HepG2 (cell line): ENCODE measurements around the gene RXYLT1. TPM values are rescaled to one million over a fixed set of nuclear protein-coding genes. Genes with fewer than 3 reads are reported as not detected.

Experiments
- ATRX ChIP-seq: sonication (generic); formaldehyde crosslinking; IDR thresholded peaks from 2 replicates; pipeline ENCODE4 v1.4.0; 2020; ENCODE audit warnings: missing genetic modification reagents, borderline replicate concordance
- FOXO1 ChIP-seq: sonication (generic); formaldehyde crosslinking; IDR thresholded peaks from 2 replicates; pipeline ENCODE4 v1.4.0; 2020; ENCODE audit warnings: missing genetic modification reagents
- IKZF4 ChIP-seq: sonication (generic); formaldehyde crosslinking; IDR thresholded peaks from 2 replicates; pipeline ENCODE4 v1.5.1; 2020; ENCODE audit warnings: borderline replicate concordance, mild to moderate bottlenecking, low read depth, missing genetic modification reagents; ENCODE audit errors: not compliant biosample characterization
- IRF2 ChIP-seq: IDR thresholded peaks from 2 replicates; pipeline ENCODE4 v1.6.1; 2018; ENCODE audit warnings: missing genetic modification reagents, missing compliant biosample characterization
- KAT8 ChIP-seq: IDR thresholded peaks from 2 replicates; pipeline ENCODE4 v1.6.1; 2016; ENCODE audit warnings: missing genetic modification reagents, missing compliant biosample characterization
- KDM5A ChIP-seq: fragments of 200-600 bp; sonication (generic); IDR thresholded peaks from 2 replicates; pipeline ENCODE4 v1.7.0; 2018; ENCODE audit warnings: antibody characterized with exemption, mild to moderate bottlenecking, low read length, borderline replicate concordance
- KLF15 ChIP-seq: sonication (generic); formaldehyde crosslinking; IDR thresholded peaks from 2 replicates; pipeline ENCODE4 v1.8.1; 2023; ENCODE audit warnings: borderline replicate concordance, mild to moderate bottlenecking, inconsistent platforms, missing genetic modification reagents, mixed read lengths
- MXD3 ChIP-seq: IDR thresholded peaks from 2 replicates; pipeline ENCODE4 v1.6.1; 2016; ENCODE audit warnings: mild to moderate bottlenecking, missing biosample characterization, missing genetic modification reagents
- PAX8 ChIP-seq: sonication (generic); formaldehyde crosslinking; IDR thresholded peaks from 2 replicates; pipeline ENCODE4 v1.8.0; 2022; ENCODE audit warnings: mild to moderate bottlenecking, missing genetic modification reagents, borderline replicate concordance
- REST ChIP-seq, 2 experiments: IDR thresholded peaks; 2 replicates each; pipeline ENCODE4 v1.6.1; 2011 to 2012; ENCODE audit warnings: low read length in 2 of 2, borderline replicate concordance in 1 of 2, low read depth in 1 of 2, mild to moderate bottlenecking in 1 of 2, moderate library complexity in 1 of 2
- RXRB ChIP-seq: IDR thresholded peaks from 2 replicates; pipeline ENCODE4 v1.6.1; 2016; ENCODE audit warnings: borderline replicate concordance, missing genetic modification reagents, missing compliant biosample characterization
- SATB2 ChIP-seq: sonication (generic); formaldehyde crosslinking; IDR thresholded peaks from 2 replicates; pipeline ENCODE4 v1.5.0; 2020; ENCODE audit warnings: missing genetic modification reagents
- SIN3B ChIP-seq: fragments of 150-350 bp; IDR thresholded peaks from 2 replicates; pipeline ENCODE4 v1.6.1; 2014; ENCODE audit warnings: low read length
- SOX5 ChIP-seq: IDR thresholded peaks from 2 replicates; pipeline ENCODE4 v1.6.1; 2016; ENCODE audit warnings: borderline replicate concordance
- SP4 ChIP-seq: sonication (generic); formaldehyde crosslinking; IDR thresholded peaks from 2 replicates; pipeline ENCODE4 v1.8.1; 2023; ENCODE audit warnings: mild to moderate bottlenecking, missing genetic modification reagents
- TFDP2 ChIP-seq: sonication (generic); formaldehyde crosslinking; IDR thresholded peaks from 2 replicates; pipeline ENCODE4 v1.4.0; 2020; ENCODE audit warnings: missing genetic modification reagents
- TRIM24 ChIP-seq: sonication (generic); formaldehyde crosslinking; IDR thresholded peaks from 2 replicates; pipeline ENCODE4 v1.8.0; 2022; ENCODE audit warnings: mild to moderate bottlenecking, missing genetic modification reagents
- ZNF142 ChIP-seq: sonication (generic); formaldehyde crosslinking; IDR thresholded peaks from 2 replicates; pipeline ENCODE4 v1.4.0; 2020; ENCODE audit warnings: missing genetic modification reagents
- ZNF383 ChIP-seq: sonication (generic); formaldehyde crosslinking; IDR thresholded peaks from 2 replicates; pipeline ENCODE4 v1.4.0; 2020; ENCODE audit warnings: missing genetic modification reagents, mild to moderate bottlenecking, borderline replicate concordance
- ZNF567 ChIP-seq: sonication (generic); formaldehyde crosslinking; IDR thresholded peaks from 2 replicates; pipeline ENCODE4 v1.8.1; 2023; ENCODE audit warnings: mild to moderate bottlenecking, missing genetic modification reagents, borderline replicate concordance
- ZSCAN25 ChIP-seq: sonication (generic); formaldehyde crosslinking; IDR thresholded peaks from 2 replicates; pipeline ENCODE4 v1.8.0; 2022; ENCODE audit warnings: mild to moderate bottlenecking, missing genetic modification reagents
- polyA plus RNA-seq, 8 experiments: library from polyadenylated mRNA; depleted of rRNA in 3 of 8; stranded (reverse) in 7 of 8; unstranded in 1 of 8; fragments of >200 nt; fragmentation: Illumina TruSeq in 4 of 8; extraction: Trizol in 4 of 8; gene quantifications; 2 replicates each; pipeline versions ENCODE4 v1.2.1 to v1.2.3, GENCODE V29; 2011 to 2016; ENCODE audit warnings: low read depth in 4 of 8, missing spikeins in 1 of 8, mixed read lengths in 1 of 8; ENCODE audit not compliant: insufficient read depth in 1 of 8
- total RNA-seq, 5 experiments: library from RNA; depleted of rRNA; stranded (reverse); fragments of >200 nt; fragmentation: Illumina TruSeq; extraction: Trizol; gene quantifications; 2 replicates each; pipeline ENCODE4 v1.2.3, GENCODE V29; 2016; ENCODE audit warnings: low read depth in 1 of 5

RXYLT1 gene
- total and polyA plus RNA-seq, 2 of the 13 experiments (the other 11 are each of a cell fraction or from before 2014, with no cell fraction given) = 8.3 to 15.5 TPM

GRCh38 chr12:63845726-63846125 lies 66.0 kb downstream of the RXYLT1 start (continued):
- TF ChIP-seq KAT8 (no peak), SP4 (CRISPR knock-in tag) (no peak), ATRX (CRISPR knock-in tag) (no peak), MXD3 (CRISPR knock-in tag) (no peak), TFDP2 (CRISPR knock-in tag) (no peak), SIN3B (no peak), ZNF567 (CRISPR knock-in tag) (no peak), REST (IDR thresholded peaks at IDR 0.05; ENCODE audit: borderline replicate concordance in 1 of 2, low read depth in 1 of 2, low read length in 2 of 2) (no peak), IRF2 (CRISPR knock-in tag) (no peak), SOX5 (CRISPR knock-in tag) (peak; percentile 84), FOXO1 (no peak), ZSCAN25 (CRISPR knock-in tag) (no peak), RXRB (CRISPR knock-in tag) (peak; percentile 26; the same call in 1 of the 2 replicates), KDM5A (no peak), ZNF383 (no peak), KLF15 (CRISPR knock-in tag) (no peak), TRIM24 (no peak), PAX8 (CRISPR knock-in tag) (no peak), ZNF142 (CRISPR knock-in tag) (no peak), SATB2 (no peak), IKZF4 (CRISPR knock-in tag) (no peak)
